ENCODE data around the gene SLC16A1.

Gene SLC16A1

DNA sequence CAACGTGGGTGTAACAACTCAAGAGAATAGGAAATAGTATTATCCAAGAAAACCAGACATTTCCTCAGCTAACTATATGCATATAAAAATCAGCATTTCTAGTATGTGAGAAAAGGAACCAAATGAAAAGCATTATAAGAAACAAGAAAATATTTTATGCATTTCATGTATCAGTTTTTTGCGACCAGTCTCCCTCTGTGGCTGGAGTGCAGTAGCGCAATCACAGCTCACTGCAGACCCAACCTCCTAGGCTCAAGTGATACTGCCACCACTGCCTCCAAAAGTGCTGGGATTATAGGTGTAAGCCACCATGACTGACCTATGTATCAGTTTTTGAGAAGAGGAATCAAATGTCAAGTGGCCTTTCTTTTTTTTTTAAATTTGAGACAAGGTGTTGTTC lies 31.0 kb downstream of the SLC16A1 start:
- POLR2A ChIA-PET = no interaction called here
- CTCF ChIA-PET = no interaction called here
- no peak for TF ChIP-seq SUZ12 (IDR thresholded peaks at IDR 0.05)
- TF ChIP-seq ZNF384 (IDR thresholded peaks at IDR 0.05) = no peak
- no peak for TF ChIP-seq ARNT (IDR thresholded peaks at IDR 0.05)
- TF ChIP-seq FOXK2 (IDR thresholded peaks at IDR 0.05) = no peak
- TF ChIP-seq BHLHE40 (IDR thresholded peaks at IDR 0.05; ENCODE audit: borderline replicate concordance) = no peak
- TF ChIP-seq LEF1 (IDR thresholded peaks at IDR 0.05; ENCODE audit: borderline replicate concordance) = no peak
- TF ChIP-seq HDGF (IDR thresholded peaks at IDR 0.05; ENCODE audit: borderline replicate concordance) = no peak
- TF ChIP-seq TARDBP (IDR thresholded peaks at IDR 0.05) = no peak
- no peak for TF ChIP-seq SP1 (IDR thresholded peaks at IDR 0.05)
- no peak for DNase-seq (ENCODE audit: extremely low spot score)

- TF ChIP-seq HDGF (IDR thresholded peaks at IDR 0.05; ENCODE audit: borderline replicate concordance) = no peak
- no peak for TF ChIP-seq ARNT (IDR thresholded peaks at IDR 0.05)
- TF ChIP-seq ZNF384 (IDR thresholded peaks at IDR 0.05) = no peak
- TF ChIP-seq BHLHE40 (IDR thresholded peaks at IDR 0.05; ENCODE audit: borderline replicate concordance) = no peak
- no peak for TF ChIP-seq PKNOX1 (IDR thresholded peaks at IDR 0.05)
- TF ChIP-seq CTBP1 (IDR thresholded peaks at IDR 0.05; ENCODE audit: borderline replicate concordance) = no peak
- no peak for TF ChIP-seq SUZ12 (IDR thresholded peaks at IDR 0.05)
- TF ChIP-seq FOXK2 (IDR thresholded peaks at IDR 0.05) = no peak
- TF ChIP-seq TARDBP (IDR thresholded peaks at IDR 0.05) = no peak
- TF ChIP-seq ELF4 (IDR thresholded peaks at IDR 0.05) = no peak
- no peak for TF ChIP-seq SP1 (IDR thresholded peaks at IDR 0.05)
- no peak for TF ChIP-seq LEF1 (IDR thresholded peaks at IDR 0.05; ENCODE audit: borderline replicate concordance)
- TF ChIP-seq NFRKB (IDR thresholded peaks at IDR 0.05) = no peak
- no peak for TF ChIP-seq L3MBTL2 (conservative IDR thresholded peaks at IDR 0.05)
- ChIA-PET POLR2A (no interaction called here), CTCF (interaction anchor here (0.7 kb wide), 1 partner anchor 1170 kb away, joined by 3 read pairs; no protein-coding TSS in a partner anchor)
- DNase-seq (ENCODE audit: extremely low spot score) = no peak
Measured at GRCh38 chr1:112923959-112924349, 32.0 kb downstream of the SLC16A1 start.

DNA sequence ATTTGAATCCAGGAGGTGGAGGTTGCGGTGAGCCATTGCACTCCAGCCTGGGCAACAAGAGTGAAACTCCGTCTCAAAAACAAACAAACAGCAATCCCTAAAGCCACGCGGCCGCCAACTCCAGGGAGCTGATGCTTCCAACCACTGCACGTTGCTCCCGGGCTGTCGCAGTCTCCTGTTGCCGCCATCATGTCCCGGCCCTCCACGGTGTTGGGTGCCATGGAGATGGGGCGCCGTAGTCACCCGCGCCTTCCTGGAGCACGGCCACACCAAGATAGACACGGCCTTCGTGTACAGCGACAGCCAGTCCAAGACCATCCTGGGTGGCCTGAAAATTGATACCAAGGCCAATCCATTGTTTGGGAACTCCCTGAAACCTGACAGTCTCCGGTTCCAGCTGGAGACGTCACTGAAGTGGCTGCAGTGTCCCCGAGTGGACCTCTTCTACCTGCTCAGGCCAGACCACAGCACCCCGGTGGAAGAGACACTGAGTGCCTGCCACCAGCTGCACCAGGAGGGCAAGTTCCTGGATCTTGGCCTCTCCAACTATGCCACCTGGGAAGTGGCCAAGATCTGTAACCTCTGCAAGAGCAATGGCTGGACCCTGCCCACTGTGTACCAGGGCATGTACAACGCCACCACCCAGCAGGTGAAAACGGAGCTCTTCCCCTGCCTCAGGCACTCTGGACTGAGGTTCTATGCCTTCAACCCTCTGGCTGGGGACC lies 32.6 kb downstream of the SLC16A1 start:
- POLR2A ChIA-PET = no interaction called here
- no peak for DNase-seq (ENCODE audit: extremely low spot score)
- TF ChIP-seq SP1 (IDR thresholded peaks at IDR 0.05) (no peak), SUZ12 (IDR thresholded peaks at IDR 0.05) (no peak), LEF1 (IDR thresholded peaks at IDR 0.05; ENCODE audit: borderline replicate concordance) (no peak), TARDBP (IDR thresholded peaks at IDR 0.05) (no peak), FOXM1 (IDR thresholded peaks at IDR 0.05; ENCODE audit: borderline replicate concordance) (no peak), FOXA1 (IDR thresholded peaks at IDR 0.05) (no peak), ELF4 (IDR thresholded peaks at IDR 0.05) (no peak), PKNOX1 (IDR thresholded peaks at IDR 0.05) (no peak), NFRKB (IDR thresholded peaks at IDR 0.05) (no peak), L3MBTL2 (conservative IDR thresholded peaks at IDR 0.05) (no peak), FOXK2 (IDR thresholded peaks at IDR 0.05) (no peak)
- CTCF ChIA-PET = no interaction called here

- ChIA-PET POLR2A (interaction anchor here (1.3 kb wide), 1 partner anchor 161 kb away, joined by 5 read pairs; the partner anchor contains the start of gene LRIG2), CTCF (interaction anchor here (0.5 kb wide), 2 partner anchors 120 to 239 kb away, joined by 3 read pairs; no protein-coding TSS in a partner anchor)
- TF ChIP-seq FOXM1 (IDR thresholded peaks at IDR 0.05; ENCODE audit: borderline replicate concordance) = no peak
- TF ChIP-seq ZNF384 (IDR thresholded peaks at IDR 0.05) = no peak
- no peak for TF ChIP-seq NFRKB (IDR thresholded peaks at IDR 0.05)
- TF ChIP-seq FOXA1 (IDR thresholded peaks at IDR 0.05) = no peak
- no peak for TF ChIP-seq SUZ12 (IDR thresholded peaks at IDR 0.05)
- TF ChIP-seq FOXK2 (IDR thresholded peaks at IDR 0.05) = no peak
- no peak for TF ChIP-seq ARNT (IDR thresholded peaks at IDR 0.05)
- DNase-seq (ENCODE audit: extremely low spot score) = no peak
Measured at GRCh38 chr1:112911506-112912220, 44.3 kb downstream of the SLC16A1 start.

- POLR2A ChIA-PET = no interaction called here
- CTCF ChIA-PET = no interaction called here
Measured at GRCh38 chr1:112909847-112910246, 46.1 kb downstream of the SLC16A1 start.

More at GRCh38 chr1:112909847-112910246, 46.1 kb downstream of the SLC16A1 start:
- TF ChIP-seq ELF4 (IDR thresholded peaks at IDR 0.05) (no peak), FOXA1 (IDR thresholded peaks at IDR 0.05) (no peak), CTBP1 (IDR thresholded peaks at IDR 0.05; ENCODE audit: borderline replicate concordance) (no peak), SP1 (IDR thresholded peaks at IDR 0.05) (no peak), PKNOX1 (IDR thresholded peaks at IDR 0.05) (no peak), L3MBTL2 (conservative IDR thresholded peaks at IDR 0.05) (no peak), ZNF384 (IDR thresholded peaks at IDR 0.05) (no peak), SUZ12 (IDR thresholded peaks at IDR 0.05) (no peak), LEF1 (IDR thresholded peaks at IDR 0.05; ENCODE audit: borderline replicate concordance) (no peak), BHLHE40 (IDR thresholded peaks at IDR 0.05; ENCODE audit: borderline replicate concordance) (no peak), FOXM1 (IDR thresholded peaks at IDR 0.05; ENCODE audit: borderline replicate concordance) (no peak), NFRKB (IDR thresholded peaks at IDR 0.05) (no peak), FOXK2 (IDR thresholded peaks at IDR 0.05) (no peak)
- DNase-seq (ENCODE audit: extremely low spot score) = no peak

Data from HEK293T (cell line).